Embryonic facial prominence (tissue), 1 donor: ENCODE data around the gene RPP21.

Experiments
- DNase-seq: peaks from one replicate; pipeline ENCODE4 v3.0.0-alpha.2; 2016; ENCODE audit errors: extremely low spot score

RPP21 gene

DNA sequence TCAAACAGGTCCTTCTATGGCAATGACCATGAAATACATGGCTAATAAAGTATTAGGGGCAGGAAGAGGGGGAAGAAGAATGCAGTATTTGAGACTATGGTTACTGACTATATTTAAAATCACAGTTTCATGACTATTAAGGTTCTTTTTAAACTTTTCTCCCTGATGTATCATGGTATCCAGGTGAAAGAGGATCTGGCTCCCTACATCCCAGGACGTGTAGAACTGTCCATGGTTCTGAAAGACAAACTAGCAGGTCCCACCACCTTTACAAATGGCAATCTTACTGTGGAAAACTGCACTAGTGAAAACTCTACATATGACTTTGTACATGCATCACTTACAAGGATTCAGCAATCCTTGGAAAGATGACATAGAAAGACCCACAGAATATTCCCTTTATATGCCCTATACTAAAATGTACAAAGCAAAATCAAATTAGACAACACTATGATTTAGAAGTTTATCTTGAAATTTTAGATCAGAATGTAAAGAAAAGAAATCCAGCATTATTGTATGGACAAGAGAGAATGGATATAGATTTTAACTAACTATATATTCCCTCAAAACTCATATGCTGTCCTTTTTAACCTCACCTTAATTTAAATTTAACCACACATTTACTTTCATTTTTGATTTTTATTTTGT is 33.5 kb downstream of the RPP21 start:
- DNase-seq: no peak

DNA sequence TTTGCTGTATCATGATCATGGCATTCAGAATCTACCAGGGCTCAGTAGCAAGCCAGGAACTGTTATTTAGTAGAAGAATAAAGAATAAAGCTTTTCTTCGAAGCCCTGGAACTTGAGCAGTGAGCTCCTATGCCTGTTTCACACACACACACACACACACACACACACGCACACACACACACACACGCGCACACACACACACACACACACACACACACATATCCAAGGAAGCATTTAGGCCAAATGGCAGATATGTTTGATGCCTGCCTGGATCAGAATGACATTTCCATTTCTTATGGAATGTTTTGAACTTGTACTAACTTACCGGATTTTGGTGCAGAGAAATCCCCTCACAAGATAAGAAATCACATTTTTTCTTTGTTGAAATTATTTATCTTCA is 35.5 kb downstream of the RPP21 start:
- no peak for DNase-seq

DNA sequence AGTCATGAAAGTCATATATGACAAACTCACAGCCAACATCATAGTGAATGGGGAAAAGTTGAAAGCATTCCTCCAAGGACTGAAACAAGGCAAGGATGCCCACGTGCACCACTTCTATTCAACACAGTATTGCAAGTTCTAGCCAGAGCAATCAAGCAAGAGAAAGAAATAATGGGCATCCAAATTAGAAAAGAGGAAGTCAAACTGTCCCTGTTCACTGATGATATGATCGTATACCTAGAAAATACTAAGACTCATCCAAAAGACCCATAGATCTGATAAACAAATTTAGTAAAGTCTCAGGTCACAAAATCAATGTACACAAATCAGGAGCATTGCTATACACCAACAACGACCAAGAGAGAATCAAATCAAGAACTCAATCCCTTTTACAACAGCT is 41.2 kb downstream of the RPP21 start:
- DNase-seq: no peak

DNA sequence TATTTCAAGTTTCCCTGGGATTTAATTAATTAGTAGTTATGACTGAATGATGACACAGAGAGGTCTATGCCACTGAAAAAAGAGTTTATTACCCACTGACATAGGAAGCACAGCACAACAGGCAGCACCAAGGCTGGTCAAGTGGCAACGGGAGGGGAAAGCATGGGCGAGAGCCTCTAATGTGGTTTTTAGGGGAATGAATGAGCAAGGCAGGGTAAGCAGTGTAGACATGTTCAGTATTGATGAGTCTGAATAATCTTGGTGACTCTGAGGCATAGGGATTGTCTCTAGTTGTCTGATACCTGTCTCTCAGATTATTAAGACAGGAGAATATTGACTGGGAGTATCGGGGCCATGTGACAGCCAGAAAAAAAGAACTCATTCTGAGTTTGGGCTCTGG is 46.3 kb downstream of the RPP21 start:
- no peak for DNase-seq

- no peak for DNase-seq
Measured at GRCh38 chr6:30394139-30394538, 49.2 kb downstream of the RPP21 start.
